Activated CD4-positive, alpha-beta T cell treated with anti-CD3 and anti-CD28 coated beads, Interleukin-2, amount 50 U/mL, for 24 hours (primary cell): ENCODE data around the gene BSN.
A peak's percentile ranks its signal among the peaks of the same experiment; 100 is the strongest.

Experiments
- DNase-seq, 2 donors: peaks; one replicate each; pipeline ENCODE4 v3.0.0-alpha.2; 2020; ENCODE audit warnings: low read depth in 1 of 2, low spot score in 1 of 2

Gene BSN

GRCh38 chr3:49593041-49593440 lies 38.8 kb downstream of the BSN start:
- no peak for DNase-seq

GRCh38 chr3:49600781-49601180 lies 46.5 kb downstream of the BSN start:
- DNase-seq: no peak

GRCh38 chr3:49601358-49602048 lies 47.2 kb downstream of the BSN start:
- no peak for DNase-seq

GRCh38 chr3:49602049-49602554 lies 47.8 kb downstream of the BSN start:
- no peak for DNase-seq

DNA sequence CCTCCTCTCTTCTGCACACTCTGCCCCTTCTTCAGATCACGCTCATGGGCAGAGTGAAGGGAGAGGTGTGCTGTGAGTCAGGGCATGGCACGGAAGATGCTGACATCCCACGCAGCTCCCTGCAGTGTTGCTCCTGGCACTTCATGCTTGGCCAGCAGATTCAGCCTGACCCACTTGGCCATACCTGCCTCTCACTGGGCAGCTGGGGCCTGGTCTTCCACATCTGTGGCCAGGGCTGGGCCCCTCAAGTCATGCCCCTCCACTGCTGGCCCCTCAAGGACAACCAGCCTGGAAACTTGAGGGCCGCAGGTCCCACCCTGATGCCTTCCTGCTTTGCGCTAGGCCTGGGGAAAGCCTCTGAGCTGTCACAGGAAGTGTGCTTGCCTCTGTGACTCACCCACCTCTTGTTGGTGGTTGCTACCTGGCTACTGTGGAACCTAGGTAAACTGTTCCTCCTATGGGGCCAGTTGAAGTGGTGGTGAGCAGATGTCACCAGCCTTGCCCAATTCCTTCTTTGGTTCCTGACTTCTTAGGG lies 48.7 kb downstream of the BSN start:
- peak; percentile 15 to 49 for DNase-seq

DNA sequence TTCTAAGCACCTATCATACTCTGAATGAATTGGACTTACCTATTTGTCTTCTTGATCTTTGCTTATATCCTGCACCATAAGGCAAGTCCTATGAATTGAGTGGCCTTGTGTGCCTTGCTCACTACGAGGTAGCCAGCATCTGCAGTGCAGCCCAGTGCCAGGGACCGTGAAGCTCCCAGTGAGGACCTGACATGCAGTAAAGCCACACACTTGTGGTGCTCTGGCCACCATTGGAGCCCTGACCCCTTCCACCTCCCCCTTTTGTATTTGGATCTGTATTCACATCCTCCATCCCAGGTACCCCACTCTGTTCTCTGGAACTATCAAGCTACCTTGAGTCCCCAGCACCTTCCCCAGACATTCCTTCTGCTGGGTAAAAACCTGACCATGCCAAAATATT lies 52.1 kb downstream of the BSN start:
- no peak for DNase-seq

- DNase-seq: no peak
Measured at GRCh38 chr3:49607105-49607591, 52.9 kb downstream of the BSN start.

- no peak for DNase-seq
Measured at GRCh38 chr3:49607796-49608195, 53.5 kb downstream of the BSN start.

DNA sequence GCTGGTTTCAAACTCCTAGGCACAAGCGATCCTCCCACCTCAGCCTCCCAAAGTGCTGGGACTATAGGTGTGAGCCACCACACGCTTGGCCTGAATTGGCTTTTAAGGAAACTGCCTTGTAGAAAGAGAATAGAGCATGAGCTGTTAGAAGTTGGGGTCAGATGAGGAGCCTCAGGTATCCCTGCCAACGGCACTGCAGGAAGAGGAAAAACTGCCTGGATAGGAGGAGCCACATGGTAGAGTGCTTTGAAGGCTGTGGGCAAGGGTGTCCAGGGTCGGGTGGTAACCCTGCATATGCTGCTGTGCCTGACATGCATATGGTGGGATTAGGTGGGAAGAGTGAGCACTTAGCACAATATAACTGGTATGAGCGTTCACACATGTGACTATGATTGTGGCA lies 55.0 kb downstream of the BSN start:
- no peak for DNase-seq

DNA sequence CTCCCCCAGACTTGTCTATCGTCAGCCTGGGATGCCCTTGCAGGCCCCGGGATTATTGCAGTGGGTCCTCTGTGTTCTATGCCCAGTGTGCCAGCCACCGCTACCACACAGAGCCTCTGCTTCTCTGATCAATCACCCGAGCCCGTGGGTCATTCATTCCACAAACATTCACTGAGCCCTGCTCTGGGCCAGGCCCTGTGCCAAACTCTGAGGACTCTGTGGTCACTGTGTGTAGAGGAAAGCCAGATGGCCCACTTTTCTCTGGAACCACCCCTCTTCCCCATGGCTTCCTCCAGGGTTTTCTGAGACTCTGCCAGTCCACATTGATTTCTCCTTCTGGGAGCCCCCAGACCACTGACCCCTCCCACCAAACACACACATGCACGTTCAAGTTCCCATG lies 55.5 kb downstream of the BSN start:
- no peak for DNase-seq

DNA sequence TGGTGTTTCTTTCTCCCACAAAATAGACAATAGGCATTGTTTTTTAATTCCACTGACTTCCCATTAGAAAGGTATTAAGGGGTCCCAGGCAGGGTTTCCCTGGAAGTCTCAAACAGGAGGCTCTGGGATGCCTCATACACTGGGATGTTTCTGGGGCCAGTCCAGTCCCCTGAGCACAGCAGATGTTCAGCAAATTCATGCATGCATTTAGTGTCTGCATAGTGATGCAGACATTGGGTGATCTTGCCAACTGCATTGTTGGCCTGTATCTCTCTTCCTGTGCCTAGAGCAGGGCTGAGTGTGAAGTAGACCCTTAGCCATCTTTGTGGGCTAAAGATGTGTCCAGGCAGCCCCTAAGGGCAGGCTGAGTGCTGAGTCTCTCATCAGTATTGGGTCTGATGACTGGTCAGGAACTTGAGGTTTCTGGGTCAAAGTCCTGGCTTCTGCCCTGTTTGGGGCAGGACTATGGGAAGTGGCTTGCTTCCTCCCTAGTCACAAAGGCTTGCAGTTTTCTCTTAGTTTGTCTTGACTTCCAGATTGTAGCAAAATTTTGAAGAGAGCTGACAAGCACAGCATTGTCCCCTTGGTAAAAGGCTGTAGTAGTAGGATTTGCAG lies 56.5 kb downstream of the BSN start:
- DNase-seq: no peak

DNA sequence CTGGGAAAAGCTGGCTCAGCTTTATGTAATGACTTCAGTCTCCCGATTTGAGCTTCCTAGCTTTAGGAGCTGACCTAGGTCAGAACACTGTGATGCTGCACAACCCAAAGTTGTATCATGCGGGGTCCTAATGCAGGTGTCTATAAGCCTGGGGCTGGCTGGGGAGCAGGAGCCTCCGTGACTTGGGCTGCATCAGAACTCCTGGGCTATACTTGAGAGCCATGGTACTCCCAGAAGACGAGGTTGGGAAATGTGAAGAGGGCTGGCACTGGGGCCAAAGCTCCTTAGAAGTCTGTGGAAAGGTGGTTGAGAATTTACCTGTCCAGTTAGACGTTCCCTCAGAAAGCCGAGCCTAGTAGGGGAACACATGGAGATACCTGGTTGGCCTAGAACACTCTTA lies 57.0 kb downstream of the BSN start:
- no peak for DNase-seq

- no peak for DNase-seq
Measured at GRCh38 chr3:49611719-49612118, 57.4 kb downstream of the BSN start.

- no peak for DNase-seq
Measured at GRCh38 chr3:49614936-49615335, 60.7 kb downstream of the BSN start.

- DNase-seq: no peak
Measured at GRCh38 chr3:49616061-49616460, 61.8 kb downstream of the BSN start.

DNA sequence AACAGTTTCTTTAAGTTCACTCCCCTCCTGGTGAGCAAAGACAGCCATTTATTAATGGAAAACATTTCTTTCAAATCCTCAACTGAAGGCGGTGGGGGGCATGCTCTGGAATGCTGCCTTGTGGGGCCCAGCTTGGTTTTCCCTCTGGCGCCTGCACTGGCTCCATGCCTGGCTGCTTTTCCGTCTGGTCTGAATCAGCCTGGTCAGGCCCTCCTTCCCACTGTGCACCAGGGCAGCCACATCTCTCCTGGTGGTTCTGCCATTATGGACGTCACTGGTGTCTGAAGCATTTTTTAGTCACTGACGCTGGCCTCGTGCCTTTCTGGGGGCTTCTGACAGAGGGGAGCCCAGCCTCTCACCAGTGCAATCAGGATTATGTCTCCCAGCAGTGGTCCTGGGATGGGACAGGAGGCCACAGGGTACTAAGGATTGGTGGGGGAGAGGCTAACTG lies 62.2 kb downstream of the BSN start:
- DNase-seq: no peak

GRCh38 chr3:49617390-49618013 lies 63.2 kb downstream of the BSN start:
- DNase-seq: no peak

DNA sequence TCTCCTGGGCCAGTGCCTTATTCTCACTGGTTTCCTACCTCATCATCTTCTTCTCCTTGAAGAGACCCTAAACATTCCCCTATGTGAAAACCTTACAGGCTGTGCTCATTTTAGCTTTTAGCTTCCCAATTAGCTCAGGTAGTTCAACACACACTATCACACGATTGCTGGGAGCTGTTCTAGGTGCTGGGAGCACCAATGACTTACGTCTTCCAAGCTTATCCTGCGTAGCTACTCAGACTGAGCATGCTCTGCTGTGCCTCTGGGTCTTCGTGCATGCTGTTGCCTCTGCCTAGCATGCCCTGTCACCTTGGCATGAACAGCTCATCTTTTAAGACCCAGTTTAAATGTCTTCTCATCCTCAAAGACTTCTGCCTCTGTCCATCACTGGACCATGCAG lies 64.1 kb downstream of the BSN start:
- DNase-seq: no peak

DNA sequence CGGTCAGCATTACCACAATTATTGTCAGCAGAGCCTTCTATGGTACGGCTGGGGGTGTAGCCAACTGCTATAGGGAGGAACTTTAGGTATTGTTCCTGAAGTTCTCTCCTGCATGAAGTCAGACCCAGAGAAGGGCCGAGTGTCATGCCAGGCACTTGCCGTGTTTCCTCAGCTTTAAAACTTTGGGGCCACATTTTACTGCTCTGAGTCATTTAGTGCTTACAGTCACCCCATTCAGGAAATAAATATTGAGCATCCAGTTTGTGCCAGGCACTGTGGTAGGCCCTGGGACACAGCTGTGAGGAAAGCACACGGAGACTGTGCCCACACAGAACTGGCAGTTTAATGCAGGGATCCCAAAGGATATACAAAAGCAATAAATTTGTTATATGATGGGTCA lies 65.4 kb downstream of the BSN start:
- no peak for DNase-seq

DNA sequence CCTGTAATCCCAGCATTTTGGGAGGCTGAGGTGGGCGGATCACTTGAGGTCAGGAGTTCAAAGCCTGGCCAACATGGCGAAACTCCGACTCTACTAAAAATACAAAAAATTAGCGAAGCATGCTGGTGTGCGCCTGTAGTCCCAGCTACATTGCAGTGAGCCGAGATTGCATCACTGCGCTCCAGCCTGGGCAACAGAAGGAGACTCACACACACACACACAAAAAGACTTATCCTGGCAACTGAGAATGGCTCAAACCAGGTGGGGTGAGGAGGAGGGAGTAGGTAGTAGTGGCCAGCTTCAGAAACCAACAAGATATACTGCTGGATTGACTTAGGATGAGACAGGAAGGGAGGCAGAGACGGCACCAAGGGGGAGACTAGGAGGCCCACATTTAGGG lies 66.5 kb downstream of the BSN start:
- DNase-seq: no peak

- no peak for DNase-seq
Measured at GRCh38 chr3:49623071-49623470, 68.8 kb downstream of the BSN start.

GRCh38 chr3:49625071-49625470 lies 70.8 kb downstream of the BSN start:
- DNase-seq: no peak
